ENCODE data around the gene CDH23. TPM values are rescaled to one million over a fixed set of nuclear protein-coding genes. Genes with fewer than 3 reads are reported as not detected.

Gene CDH23
- total RNA-seq, 1 experiment from 2014 or later: 7.8 TPM

GRCh38 chr10:71784679-71785272 is 388.1 kb downstream of the CDH23 start:
- POLR2A ChIA-PET (ENCODE audit: unreplicated experiment): no interaction called here
- no peak overlapping the region for H3K4me3 ChIP-seq
- CTCF ChIA-PET: no interaction called here
- H3K36me3 ChIP-seq (ENCODE audit: low read depth): no peaks in the 10 kb centered on the region
- H3K4me1 ChIP-seq (replicated peaks; ENCODE audit: insufficient read depth): no peaks in the 10 kb centered on the region
- no peak overlapping the region for H2AFZ ChIP-seq
- no peaks in the 10 kb centered on the region for H3K9me2 ChIP-seq (ENCODE audit: insufficient read depth)
- no peaks in the 10 kb centered on the region for H3K79me2 ChIP-seq (ENCODE audit: low read depth)
- no peak for TF ChIP-seq EZH2 (IDR thresholded peaks at IDR 0.05; ENCODE audit: low read depth)
- no peak for TF ChIP-seq CTCF (conservative IDR thresholded peaks at IDR 0.05)
- no peak for DNase-seq
- H3K27me3 ChIP-seq (ENCODE audit: insufficient read depth, low read depth): no peaks in the 10 kb centered on the region
- no peaks in the 10 kb centered on the region for H3F3A ChIP-seq (ENCODE audit: insufficient read depth, low read depth)
- H3K4me2 ChIP-seq: no peak overlapping the region
- BruUV-seq (replicated peaks): no TSS peak
- H3K27ac ChIP-seq: no peak overlapping the region
- no peaks in the 10 kb centered on the region for H4K20me1 ChIP-seq (ENCODE audit: insufficient read depth)
- H3K9me3 ChIP-seq (ENCODE audit: insufficient read depth, low read depth): no peaks in the 10 kb centered on the region
- intact Hi-C loops (cut with micrococcal nuclease; ENCODE audit: unreplicated experiment): no loop called here

DNA sequence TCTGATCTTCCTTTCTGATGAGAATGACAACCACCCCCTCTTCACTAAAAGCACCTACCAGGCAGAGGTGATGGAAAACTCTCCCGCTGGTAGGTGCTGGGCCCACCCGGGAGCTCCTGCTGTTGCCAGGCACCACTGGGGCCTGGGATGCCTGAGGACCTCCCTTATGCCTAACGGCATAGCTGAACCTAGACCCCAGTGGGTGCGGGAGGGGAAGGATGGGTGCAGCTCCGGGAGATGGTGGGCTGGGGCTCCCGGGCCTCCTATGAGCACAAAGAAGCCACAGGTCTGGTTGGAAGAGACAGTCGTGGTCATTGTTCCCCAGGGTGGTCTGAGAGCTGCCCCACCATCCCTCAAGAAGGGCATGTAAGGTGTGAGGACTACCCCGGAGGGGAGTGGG is 392.2 kb downstream of the CDH23 start:
- peaks cover 25% of the 10 kb centered on the region for H3K27me3 ChIP-seq (ENCODE audit: insufficient read depth, low read depth)
- POLR2A ChIA-PET (ENCODE audit: unreplicated experiment): no interaction called here
- no peaks in the 10 kb centered on the region for H3K9me2 ChIP-seq (ENCODE audit: insufficient read depth)
- H3K4me2 ChIP-seq: no peak overlapping the region
- no peak overlapping the region for H2AFZ ChIP-seq
- H3K4me1 ChIP-seq (replicated peaks; ENCODE audit: insufficient read depth): no peaks in the 10 kb centered on the region
- no peak for DNase-seq
- H4K20me1 ChIP-seq (ENCODE audit: insufficient read depth): no peaks in the 10 kb centered on the region; the same call in 1 of the 2 replicates
- H3K9me3 ChIP-seq (ENCODE audit: insufficient read depth, low read depth): no peaks in the 10 kb centered on the region
- BruUV-seq (replicated peaks): no TSS peak
- CTCF ChIA-PET: no interaction called here
- no peak overlapping the region for H3K27ac ChIP-seq
- TF ChIP-seq EZH2 (IDR thresholded peaks at IDR 0.05; ENCODE audit: low read depth) (no peak), CTCF (conservative IDR thresholded peaks at IDR 0.05) (no peak)
- no peak overlapping the region for H3K4me3 ChIP-seq
- no peaks in the 10 kb centered on the region for H3K79me2 ChIP-seq (ENCODE audit: low read depth)
- intact Hi-C loops (cut with micrococcal nuclease; ENCODE audit: unreplicated experiment): no loop called here
- no peaks in the 10 kb centered on the region for H3K36me3 ChIP-seq (ENCODE audit: low read depth)
- H3F3A ChIP-seq (ENCODE audit: insufficient read depth, low read depth): no peaks in the 10 kb centered on the region

GRCh38 chr10:71789871-71790270 is 393.2 kb downstream of the CDH23 start:
- TF ChIP-seq EZH2 (IDR thresholded peaks at IDR 0.05; ENCODE audit: low read depth): no peak
- no peak for TF ChIP-seq CTCF (conservative IDR thresholded peaks at IDR 0.05)
- no peak for DNase-seq
- BruUV-seq (replicated peaks): no TSS peak
- CTCF ChIA-PET: no interaction called here
- Histone ChIP-seq H3K27me3 (ENCODE audit: insufficient read depth, low read depth) (peaks cover 31% of the 10 kb centered on the region), H3K27ac (no peak overlapping the region), H3K79me2 (ENCODE audit: low read depth) (no peaks in the 10 kb centered on the region), H3K4me3 (no peak overlapping the region), H3F3A (ENCODE audit: insufficient read depth, low read depth) (no peaks in the 10 kb centered on the region), H2AFZ (no peak overlapping the region), H4K20me1 (ENCODE audit: insufficient read depth) (no peaks in the 10 kb centered on the region; the same call in 1 of the 2 replicates), H3K4me1 (replicated peaks; ENCODE audit: insufficient read depth) (no peaks in the 10 kb centered on the region), H3K9me3 (ENCODE audit: insufficient read depth, low read depth) (no peaks in the 10 kb centered on the region), H3K4me2 (no peak overlapping the region), H3K36me3 (ENCODE audit: low read depth) (no peaks in the 10 kb centered on the region), H3K9me2 (ENCODE audit: insufficient read depth) (no peaks in the 10 kb centered on the region)
- POLR2A ChIA-PET (ENCODE audit: unreplicated experiment): no interaction called here
- intact Hi-C loops (cut with micrococcal nuclease; ENCODE audit: unreplicated experiment): no loop called here
